Activated CD4-positive, CD25-positive, alpha-beta regulatory T cell treated with anti-CD3 and anti-CD28 coated beads, Interleukin-2, amount 50 U/mL, for 24 hours (primary cell): Measurements from ENCODE around the gene LYPD5.
"Not testable (repeated sequence)": the region's sequence is repeated elsewhere in the genome, so short reads cannot be mapped to it uniquely, and the experiment has no call there.

ENCODE experiments used
- ATAC-seq, 2 donors: fragments of 150-1000 bp; cut with Tn5 transposase; one replicate each; pipeline ENCODE4 v1.10.0; 2021; ENCODE audit warnings: mild to moderate bottlenecking in 1 of 2, moderate library complexity in 1 of 2

Gene LYPD5

GRCh38 chr19:43777163-43777695, 25.0 kb downstream of the LYPD5 start:
- no peak for ATAC-seq

GRCh38 chr19:43776286-43776685, 26.0 kb downstream of the LYPD5 start:
- ATAC-seq: peak; percentile 56 to 63

DNA sequence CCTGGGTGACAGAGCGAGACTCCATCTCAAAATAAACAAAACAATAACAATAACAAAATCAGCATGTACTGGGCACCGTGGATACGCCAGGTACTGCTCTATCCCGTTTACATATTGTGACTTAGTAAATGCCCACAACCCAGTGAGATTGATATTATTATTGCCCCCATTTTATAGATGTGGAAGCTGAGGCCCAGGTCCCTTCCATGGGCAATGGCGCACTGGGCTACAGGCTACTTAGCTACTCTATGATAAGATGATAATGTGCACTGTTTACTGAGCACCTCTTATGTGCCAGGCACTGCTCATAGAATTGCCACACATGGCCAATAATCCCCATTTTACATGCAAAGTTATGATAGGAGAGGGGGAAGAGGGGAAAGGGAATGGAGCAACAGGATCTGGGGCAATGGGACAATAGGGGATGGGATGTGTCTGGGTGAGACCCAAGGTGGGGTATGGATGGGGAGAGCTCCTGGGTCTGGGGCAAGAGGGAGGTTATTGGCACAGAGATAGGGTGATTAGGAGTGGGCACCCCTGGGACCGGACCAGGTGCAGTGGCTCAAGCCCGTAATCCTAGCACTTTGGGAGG, 26.9 kb downstream of the LYPD5 start:
- no peak for ATAC-seq

- ATAC-seq: not testable (repeated sequence)
Measured at GRCh38 chr19:43774940-43775258, 27.3 kb downstream of the LYPD5 start.

GRCh38 chr19:43774103-43774939, 27.9 kb downstream of the LYPD5 start:
- no peak for ATAC-seq

DNA sequence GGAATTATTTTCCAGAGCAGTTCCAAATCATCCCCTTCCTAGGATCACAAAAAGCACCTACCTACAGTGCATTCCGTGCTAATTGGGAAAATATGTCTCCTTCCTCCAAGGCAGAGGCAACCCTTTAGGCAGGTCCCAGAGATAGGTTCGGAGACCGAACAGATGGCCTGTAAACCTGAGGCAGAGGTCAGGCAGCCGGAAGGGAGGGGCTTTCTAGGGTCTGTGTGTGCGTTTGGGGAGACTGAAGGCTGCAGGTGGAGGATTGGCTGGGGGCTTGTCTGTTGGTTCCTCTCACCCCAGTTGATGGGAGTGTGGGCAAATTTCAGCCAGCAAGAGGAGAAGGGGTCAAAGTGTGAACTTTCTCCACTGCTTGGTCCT, 28.5 kb downstream of the LYPD5 start:
- no peak for ATAC-seq

GRCh38 chr19:43769256-43769655, 33.0 kb downstream of the LYPD5 start:
- ATAC-seq: no peak

GRCh38 chr19:43768273-43769050, 33.8 kb downstream of the LYPD5 start:
- ATAC-seq: no peak

GRCh38 chr19:43767818-43768217, 34.4 kb downstream of the LYPD5 start:
- ATAC-seq: no peak

DNA sequence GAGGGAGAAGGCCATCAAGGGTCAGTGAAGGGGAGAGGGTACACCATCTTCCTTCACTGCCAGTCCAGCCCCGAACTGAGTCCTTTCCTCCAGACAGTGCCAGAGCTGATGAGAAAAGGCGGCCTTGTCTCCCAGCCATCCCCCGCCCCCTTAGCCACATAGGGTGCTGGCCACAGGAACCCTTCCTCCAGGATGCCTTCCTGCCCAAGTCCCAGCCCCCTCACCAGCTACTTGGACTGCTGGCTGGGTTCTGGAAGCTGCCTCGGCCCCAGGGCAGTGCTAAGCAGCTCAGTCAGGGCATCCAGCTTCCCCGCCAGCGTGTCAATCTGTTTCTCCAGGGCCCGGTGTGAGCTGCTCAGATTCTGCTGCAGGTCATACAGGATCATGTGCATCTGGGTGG, 34.9 kb downstream of the LYPD5 start:
- no peak for ATAC-seq

DNA sequence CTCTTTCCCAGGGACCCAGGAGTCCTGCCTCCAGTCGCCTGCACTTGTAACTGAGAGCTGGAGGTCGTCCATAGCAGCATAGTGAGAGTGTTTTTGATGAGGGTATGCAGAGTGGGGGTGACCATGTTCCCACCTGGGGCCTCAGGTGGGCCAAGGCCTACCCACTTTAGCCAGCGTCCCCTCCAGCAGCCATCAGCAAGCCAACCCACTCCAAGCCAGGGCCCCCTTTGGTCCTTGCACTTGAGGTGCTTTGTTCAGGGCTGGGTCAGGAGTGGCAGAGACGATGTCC, 35.5 kb downstream of the LYPD5 start:
- no peak for ATAC-seq

DNA sequence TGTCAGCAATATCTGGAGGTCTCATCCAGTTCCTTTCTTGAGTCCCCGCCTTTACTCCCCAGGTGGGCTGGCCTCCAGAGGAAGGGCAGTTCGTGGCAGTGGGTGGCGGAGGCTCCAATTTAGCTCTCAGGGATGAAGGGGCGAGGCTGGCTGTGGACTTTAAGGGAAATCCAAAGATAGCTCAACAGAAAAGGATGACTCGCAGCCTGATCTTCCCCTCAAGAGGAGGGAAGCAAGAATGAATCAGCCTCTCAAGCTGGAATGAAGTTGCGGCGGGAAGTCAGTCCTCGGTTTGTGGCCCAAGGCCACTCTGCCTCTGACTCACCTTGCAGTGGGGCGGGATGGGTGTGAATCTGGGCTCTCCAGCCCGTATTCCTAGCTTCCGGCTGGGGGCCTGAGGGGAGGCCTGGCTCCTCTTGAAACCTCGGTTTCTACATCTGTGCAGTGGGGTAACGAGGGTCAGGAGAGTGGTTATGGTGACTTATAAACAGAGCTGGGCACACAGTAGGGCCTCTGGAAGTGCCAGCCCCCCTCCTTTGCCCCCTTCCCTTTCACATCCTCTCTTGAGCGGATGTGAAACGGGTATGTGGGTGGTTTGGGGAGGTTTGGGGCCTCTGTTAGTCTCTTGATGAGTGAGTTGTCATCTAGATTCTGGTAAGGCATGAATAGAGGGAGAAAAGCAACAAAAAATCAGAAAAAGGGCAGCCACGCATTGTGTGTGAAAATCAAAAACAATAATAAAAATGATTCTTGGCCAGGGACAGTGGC, 37.0 kb downstream of the LYPD5 start:
- ATAC-seq: peak; percentile 85 to 88

DNA sequence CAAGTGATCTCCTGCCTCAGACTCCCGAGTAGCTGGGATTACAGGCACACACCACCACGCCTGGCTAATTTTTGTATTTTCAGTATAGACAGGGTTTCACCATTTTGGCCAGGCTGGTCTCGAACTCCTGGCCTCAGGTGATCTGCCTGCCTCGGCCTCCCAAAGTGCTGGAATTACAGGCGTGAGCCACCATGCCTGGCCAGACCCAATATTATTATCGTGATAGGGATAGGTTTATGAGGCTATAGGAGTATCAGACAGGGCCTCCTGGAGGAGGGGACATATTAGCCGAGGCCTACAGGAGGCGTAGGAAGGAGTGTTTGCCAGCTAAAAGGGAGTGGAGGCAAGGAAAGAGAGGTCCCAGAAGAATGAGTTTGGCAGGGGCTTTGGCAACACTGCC, 37.6 kb downstream of the LYPD5 start:
- ATAC-seq: not testable (repeated sequence)

DNA sequence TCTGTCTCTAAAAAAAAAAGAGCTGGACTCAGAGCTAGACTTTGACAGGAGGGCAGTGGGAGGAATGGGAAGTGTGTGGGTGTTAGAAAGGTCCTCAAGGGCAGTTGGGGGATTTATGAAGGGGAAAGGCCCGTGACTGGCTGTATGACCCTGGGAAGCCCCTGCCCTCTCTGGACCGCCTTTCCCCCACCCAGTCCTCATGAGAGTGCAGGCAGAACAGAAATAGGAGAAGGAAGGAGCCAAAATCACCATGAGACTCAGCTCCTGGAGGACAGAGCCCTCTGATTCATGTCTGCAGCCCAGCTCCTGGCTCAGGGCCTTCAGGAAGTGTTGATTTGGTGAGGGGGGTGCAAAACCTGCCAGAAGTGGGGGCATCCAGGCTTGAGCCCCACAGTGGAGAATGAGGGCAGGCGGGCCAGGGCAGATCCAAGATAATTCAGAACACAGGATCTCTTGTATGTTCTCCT, 38.7 kb downstream of the LYPD5 start:
- no peak for ATAC-seq

- ATAC-seq: no peak
Measured at GRCh38 chr19:43762814-43763213, 39.4 kb downstream of the LYPD5 start.

GRCh38 chr19:43760941-43761340, 41.3 kb downstream of the LYPD5 start:
- ATAC-seq: no peak

DNA sequence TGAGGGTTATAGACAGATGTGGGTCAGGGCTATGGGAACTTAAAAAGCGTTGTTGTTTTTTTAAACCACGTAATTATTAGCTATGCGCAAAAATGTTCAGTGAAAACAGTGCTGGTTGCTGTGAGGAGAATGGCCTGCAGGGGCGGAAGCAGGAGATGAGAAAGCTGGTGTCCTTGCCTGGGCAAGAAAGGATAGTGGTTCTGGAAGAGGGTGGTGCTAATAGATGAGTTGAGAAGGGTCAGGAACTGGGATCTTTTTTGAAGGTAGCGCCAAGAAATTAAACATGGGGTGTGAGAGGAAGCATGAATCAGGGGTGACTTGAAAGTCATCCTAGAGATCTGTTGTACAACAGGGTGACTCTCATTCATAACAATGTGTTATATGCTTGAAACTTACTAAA, 42.7 kb downstream of the LYPD5 start:
- ATAC-seq: no peak

DNA sequence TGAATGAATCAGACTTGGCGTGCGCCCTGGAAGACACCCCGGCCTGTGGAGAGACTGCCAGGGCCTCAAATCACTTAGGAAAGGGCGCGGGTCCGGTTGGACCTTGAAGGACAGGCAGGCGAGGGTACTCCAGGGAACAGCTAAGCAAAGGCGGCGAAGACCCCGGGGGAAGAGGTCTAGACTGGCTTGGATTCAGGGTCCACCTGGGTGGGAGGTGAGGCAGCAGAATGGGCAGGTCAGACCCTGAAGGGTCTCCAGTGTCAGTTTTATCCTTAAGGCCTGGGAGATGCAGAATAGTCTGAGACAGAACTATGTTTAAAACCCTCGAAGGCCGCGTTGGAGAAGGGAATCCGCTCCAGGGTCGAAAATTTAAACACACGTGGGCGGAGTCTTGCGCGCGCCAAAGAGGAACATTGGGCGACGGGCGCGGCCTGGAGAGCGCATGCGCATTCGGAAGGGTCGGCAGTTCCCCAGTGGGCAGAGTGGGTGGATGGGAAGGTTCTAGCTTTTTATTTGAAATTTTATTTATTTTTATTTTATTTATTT, 46.9 kb downstream of the LYPD5 start:
- ATAC-seq: peak in 1 of 2 donors; percentile 6

DNA sequence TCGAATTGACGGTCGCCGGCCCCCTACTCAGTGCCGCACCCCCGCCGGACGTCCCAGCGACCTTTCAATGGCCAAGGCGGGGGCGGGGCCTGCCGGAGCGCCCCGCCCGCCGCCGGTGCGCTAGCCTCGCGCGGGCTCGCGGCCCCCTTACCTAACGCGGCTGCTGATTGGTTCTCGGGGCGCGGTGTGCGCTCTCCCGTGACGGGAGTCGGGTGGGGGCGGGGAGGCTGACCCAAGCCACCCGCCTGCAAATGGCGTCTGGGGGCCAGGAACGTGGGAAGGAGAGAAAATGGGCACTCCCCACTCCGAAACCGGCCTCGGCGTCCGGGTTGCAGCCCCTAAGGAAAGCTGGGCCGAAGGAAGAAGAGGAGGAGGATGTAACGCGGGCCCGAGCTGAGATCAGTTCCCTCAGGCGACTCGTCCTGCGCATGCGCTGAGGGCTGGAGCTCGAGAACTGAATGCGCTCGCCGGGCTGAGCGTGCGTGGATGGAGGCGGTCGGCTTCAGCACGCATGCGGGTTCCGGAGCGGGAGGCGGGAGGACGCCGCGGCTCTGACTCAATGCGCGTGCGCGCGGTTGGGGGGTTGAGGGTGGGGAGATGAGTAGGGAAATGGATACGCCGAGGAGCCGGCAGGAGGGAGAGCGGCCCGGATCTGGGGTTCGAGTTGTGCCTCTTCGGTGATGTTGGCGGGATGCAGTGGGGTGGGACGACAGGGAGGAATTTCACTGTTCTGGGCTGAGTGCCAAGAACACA, 47.6 kb downstream of the LYPD5 start, which contains the start of gene SMG9:
Gene SMG9 (minus strand): TSS at position 460 of the 753 bp plus-strand sequence. CDS start 4,221 bp downstream, outside the sequence.
- peak; percentile 84 for ATAC-seq

DNA sequence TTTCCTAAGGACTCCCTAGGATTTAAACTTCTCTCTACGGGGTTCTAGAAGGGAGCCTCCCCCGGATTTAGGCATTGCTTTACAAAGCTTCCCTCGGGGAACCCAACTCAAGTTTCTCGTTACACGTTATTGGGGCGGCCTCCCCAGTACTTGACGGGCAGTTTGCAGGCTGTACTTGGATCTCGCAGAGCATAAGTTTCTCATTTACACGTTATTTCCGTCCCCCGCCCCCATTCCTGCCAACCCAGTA, 48.1 kb downstream of the LYPD5 start:
- no peak for ATAC-seq

DNA sequence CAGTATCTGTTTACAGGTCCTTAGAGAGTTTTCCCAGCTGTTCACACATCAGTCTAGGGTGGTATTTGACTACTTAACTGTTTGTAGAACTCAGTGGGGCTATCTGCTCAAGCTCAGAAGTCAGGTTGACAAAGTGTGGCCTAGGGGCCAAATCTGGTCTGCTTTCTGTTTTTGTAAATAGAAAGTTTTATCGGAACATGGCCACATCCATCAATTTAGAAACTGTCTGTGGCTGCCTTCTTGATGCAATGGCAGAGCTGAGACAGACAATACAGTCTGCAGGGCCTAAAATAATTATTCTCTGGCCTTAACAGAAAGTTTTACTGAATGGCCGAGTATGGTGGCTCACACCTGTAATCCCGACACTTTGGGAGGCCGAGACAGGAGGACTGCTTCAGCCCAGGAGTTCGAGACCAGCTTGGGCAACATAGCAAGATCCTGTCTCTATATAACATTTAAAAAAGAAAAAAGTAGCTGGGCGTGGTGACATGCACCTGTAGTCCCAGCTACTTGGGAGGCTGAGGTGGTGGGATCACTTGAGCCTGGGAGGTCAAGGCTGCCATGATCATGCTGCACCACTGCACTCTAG, 49.9 kb downstream of the LYPD5 start:
- ATAC-seq: no peak
